ENCODE data around the gene VPS18. TPM values are rescaled to one million over a fixed set of nuclear protein-coding genes. Genes with fewer than 3 reads are reported as not detected.

VPS18 gene
- total and polyA plus RNA-seq, 7 donors = 8.1 to 20.5 (median 15.2) TPM

GRCh38 chr15:40952301-40952900, 58.2 kb downstream of the VPS18 start:
- ATAC-seq (no peak), DNase-seq (no peak)
- H3K27me3 ChIP-seq (ENCODE audit: insufficient read depth in 3 of 3, low read length in 2 of 3) = no peaks in the 10 kb centered on the region
- peak overlapping the region; percentile 86 for H3K27ac ChIP-seq
- 53 to 61% (median 57%) methylated on average over 23 of the region's 23 CpGs for WGBS, 3 donors
- H3K4me3 ChIP-seq = peak overlapping the region; percentile 84
- H3K9me3 ChIP-seq = no peaks in the 10 kb centered on the region
- intact Hi-C loops (cut with DNase I) = no loop called here
- peaks cover 0 to 9% of the 10 kb centered on the region in 2 donors for H3K36me3 ChIP-seq (ENCODE audit: insufficient read depth in 1 of 2, low read depth in 1 of 2)
- TF ChIP-seq CTCF (IDR thresholded peaks at IDR 0.05) = no peak
- H3K4me1 ChIP-seq = peaks cover 49% of the 10 kb centered on the region

- no peaks in the 10 kb centered on the region for H3K9me3 ChIP-seq
- H3K4me1 ChIP-seq = peaks cover 49% of the 10 kb centered on the region
- intact Hi-C loops (cut with DNase I) = no loop called here
- 1% methylated on average over 54 to 72 of the region's 72 CpGs for WGBS, 3 donors
- ATAC-seq (peak; percentile 57 to 70 (median 60)), DNase-seq (peak; percentile 96 to 97)
- no peaks in the 10 kb centered on the region for H3K27me3 ChIP-seq (ENCODE audit: insufficient read depth in 3 of 3, low read length in 2 of 3)
- H3K27ac ChIP-seq = peak within 1 kb of the TSS; percentile 86
- H3K4me3 ChIP-seq = peak within 1 kb of the TSS; percentile 84
- H3K36me3 ChIP-seq (ENCODE audit: insufficient read depth in 1 of 2, low read depth in 1 of 2) = peaks cover 0 to 9% of the 10 kb centered on the region in 2 donors
- no peak for TF ChIP-seq CTCF (IDR thresholded peaks at IDR 0.05)
Measured at GRCh38 chr15:40952901-40953712, 58.9 kb downstream of the VPS18 start, which contains the start of gene CHAC1. Gene CHAC1 (plus strand): TSS chr15:40953471. CDS start chr15:40953584, 113 bp downstream.

Other genes with a start within 250 kb of the VPS18 start
- gene RAD51, start 199.3 kb upstream of the VPS18 start, total RNA-seq = 1 to 10 TPM in 1 of 4 donors, under 1 TPM in 3; 0.41 to 1.5 (median 0.56) TPM
- under 1 TPM; 0.29 to 0.93 (median 0.90) TPM for gene RAD51, start 199.3 kb upstream of the VPS18 start, polyA plus RNA-seq
- gene RMDN3, start 139.2 kb upstream of the VPS18 start, total RNA-seq = 10 to 100 TPM; 17.1 to 20.1 (median 18.6) TPM
- 10 to 100 TPM; 11.1 to 30.9 (median 20.2) TPM for gene RMDN3, start 139.2 kb upstream of the VPS18 start, polyA plus RNA-seq
- gene GCHFR, start 130.4 kb upstream of the VPS18 start, total RNA-seq = 1 to 10 TPM; 1.5 to 4.9 (median 2.9) TPM
- gene GCHFR, start 130.4 kb upstream of the VPS18 start, polyA plus RNA-seq = 1 to 10 TPM; 4.3 to 6.7 (median 5.0) TPM
- not detected for gene C15orf62, start 124.5 kb upstream of the VPS18 start, total RNA-seq
- under 1 TPM; 0.05 to 0.19 (median 0.07) TPM for gene C15orf62, start 124.5 kb upstream of the VPS18 start, polyA plus RNA-seq
- gene ZFYVE19, start 87.4 kb upstream of the VPS18 start, total RNA-seq = 10 to 100 TPM in 2 of 4 donors, 1 to 10 TPM in 2; 9.1 to 12.4 (median 10.8) TPM
- gene ZFYVE19, start 87.4 kb upstream of the VPS18 start, polyA plus RNA-seq = 10 to 100 TPM; 16.9 to 31.5 (median 25.4) TPM
- gene DNAJC17, start 87.0 kb upstream of the VPS18 start, total RNA-seq = 10 to 100 TPM in 3 of 4 donors, 1 to 10 TPM in 1; 8.9 to 18.5 (median 13.0) TPM
- gene DNAJC17, start 87.0 kb upstream of the VPS18 start, polyA plus RNA-seq = 10 to 100 TPM; 16.6 to 32.4 (median 32.0) TPM
- gene PPP1R14D, start 65.7 kb upstream of the VPS18 start, total RNA-seq = not detected
- gene PPP1R14D, start 65.7 kb upstream of the VPS18 start, polyA plus RNA-seq = not detected
- under 1 TPM; 0.19 to 0.54 (median 0.24) TPM for gene SPINT1, start 50.4 kb upstream of the VPS18 start, total RNA-seq
- under 1 TPM; 0.03 to 0.19 (median 0.17) TPM for gene SPINT1, start 50.4 kb upstream of the VPS18 start, polyA plus RNA-seq
- not detected for gene RHOV, start 20.2 kb upstream of the VPS18 start, total RNA-seq
- under 1 TPM in 2 of 3 donors, not detected in 1; 0.10 to 0.23 TPM for gene RHOV, start 20.2 kb upstream of the VPS18 start, polyA plus RNA-seq
- 10 to 100 TPM in 1 of 4 donors, 1 to 10 TPM in 3; 7.2 to 13.1 (median 9.2) TPM for gene DLL4, start 34.9 kb downstream of the VPS18 start, total RNA-seq
- gene DLL4, start 34.9 kb downstream of the VPS18 start, polyA plus RNA-seq = 1 to 10 TPM; 4.0 to 6.1 (median 6.0) TPM
- 100 to 1,000 TPM in 2 of 4 donors, 10 to 100 TPM in 1, 1 to 10 TPM in 1; 3.7 to 243 (median 96.3) TPM for gene CHAC1, start 59.0 kb downstream of the VPS18 start, total RNA-seq
- 100 to 1,000 TPM in 1 of 3 donors, 10 to 100 TPM in 2; 14.0 to 129 (median 49.0) TPM for gene CHAC1, start 59.0 kb downstream of the VPS18 start, polyA plus RNA-seq
- 10 to 100 TPM; 12.4 to 30.5 (median 22.7) TPM for gene INO80, start 221.8 kb downstream of the VPS18 start, total RNA-seq
- gene INO80, start 221.8 kb downstream of the VPS18 start, polyA plus RNA-seq = 10 to 100 TPM; 14.8 to 20.1 (median 15.5) TPM

Data from psoas muscle (tissue), 8 donors.